ENCODE data around the gene CHP2. TPM values are rescaled to one million over a fixed set of nuclear protein-coding genes. Genes with fewer than 3 reads are reported as not detected.

CHP2 gene
- total and polyA plus RNA-seq, 2 experiments from 2014 or later = not detected

- H3K36me3 ChIP-seq (ENCODE audit: low read depth) = no peaks in the 10 kb centered on the region
- H3K9me2 ChIP-seq (ENCODE audit: insufficient read depth) = no peaks in the 10 kb centered on the region
- H3K9me3 ChIP-seq (ENCODE audit: low read depth) = no peaks in the 10 kb centered on the region
- no peaks in the 10 kb centered on the region for H3K79me2 ChIP-seq (ENCODE audit: insufficient read depth)
- WGBS, 2 experiments (ENCODE audit: low coverage in 1 of 2, low lambda C conversion rate in 2 of 2, missing lambda C conversion rate in 2 of 2) = 4 to 9% methylated on average over 1 of the region's 1 CpG
- no peaks in the 10 kb centered on the region for H3K4me1 ChIP-seq (ENCODE audit: insufficient read depth)
- no peaks in the 10 kb centered on the region; the same call in 1 of the 2 replicates for H3K27me3 ChIP-seq (replicated peaks; ENCODE audit: insufficient read depth)
- no peak overlapping the region for H3K4me2 ChIP-seq (ENCODE audit: unreplicated experiment)
- no peak overlapping the region for H3K27ac ChIP-seq
- in situ Hi-C loops (cut with MboI) = no loop called here
- DNase-seq = no peak
- H2AFZ ChIP-seq = no peak overlapping the region
- no peak overlapping the region for H3K9ac ChIP-seq
- no peak overlapping the region for H3K4me3 ChIP-seq
- H4K20me1 ChIP-seq (ENCODE audit: insufficient read depth) = no peaks in the 10 kb centered on the region
- TF ChIP-seq EZH2phosphoT487 (IDR thresholded peaks at IDR 0.05; ENCODE audit: insufficient read depth, low read depth) (no peak), EZH2 (IDR thresholded peaks at IDR 0.05; ENCODE audit: insufficient read depth, poor library complexity, severe bottlenecking) (no peak)
- H3F3A ChIP-seq (ENCODE audit: insufficient read depth) = no peaks in the 10 kb centered on the region
These were observed 15.3 kb upstream of the CHP2 start for GRCh38 chr16:23739516-23739915.

DNA sequence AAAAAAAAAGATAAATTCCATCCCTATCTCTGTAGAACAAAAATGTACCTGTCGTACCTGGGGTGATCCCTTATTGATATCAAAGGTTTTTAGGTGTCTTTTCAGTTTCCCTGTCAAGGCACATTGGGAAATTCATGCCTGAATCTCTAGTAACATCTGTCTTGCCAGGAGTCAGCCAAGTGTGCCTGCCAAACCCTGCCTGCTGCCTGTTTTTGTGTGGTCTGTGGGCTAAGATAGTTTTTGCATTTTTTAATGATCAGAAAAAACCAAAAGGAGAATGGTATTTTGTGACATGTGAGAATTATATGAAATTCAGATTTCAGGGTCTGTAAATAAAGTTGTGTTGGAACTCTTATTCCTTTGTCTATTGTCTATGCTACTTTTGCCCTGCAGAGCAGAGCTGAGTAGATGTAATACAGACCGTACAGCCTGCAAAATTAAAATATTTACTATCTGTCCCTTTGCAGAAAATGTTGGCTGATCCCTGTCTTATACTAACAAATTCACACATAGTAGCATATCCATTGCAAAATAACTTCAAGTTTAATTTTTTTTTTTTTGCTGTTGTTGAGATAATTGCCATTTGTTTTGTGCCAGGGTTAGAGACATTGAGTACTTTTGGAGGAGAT, 13.0 kb upstream of the CHP2 start:
- Histone ChIP-seq H2AFZ (no peak overlapping the region), H3K9me2 (ENCODE audit: insufficient read depth) (no peaks in the 10 kb centered on the region), H4K20me1 (ENCODE audit: insufficient read depth) (no peaks in the 10 kb centered on the region), H3K27me3 (replicated peaks; ENCODE audit: insufficient read depth) (no peaks in the 10 kb centered on the region; the same call in 1 of the 2 replicates), H3K79me2 (ENCODE audit: insufficient read depth) (no peaks in the 10 kb centered on the region), H3K9me3 (ENCODE audit: low read depth) (no peaks in the 10 kb centered on the region), H3K4me1 (ENCODE audit: insufficient read depth) (no peaks in the 10 kb centered on the region), H3K4me2 (ENCODE audit: unreplicated experiment) (no peak overlapping the region), H3K27ac (no peak overlapping the region), H3F3A (ENCODE audit: insufficient read depth) (no peaks in the 10 kb centered on the region), H3K9ac (no peak overlapping the region), H3K36me3 (ENCODE audit: low read depth) (no peaks in the 10 kb centered on the region), H3K4me3 (no peak overlapping the region)
- DNase-seq = no peak
- in situ Hi-C loops (cut with MboI) = no loop called here
- 4 to 8% methylated on average over 2 of the region's 2 CpGs for WGBS, 2 experiments (ENCODE audit: low coverage in 1 of 2, low lambda C conversion rate in 2 of 2, missing lambda C conversion rate in 2 of 2)
- TF ChIP-seq EZH2 (IDR thresholded peaks at IDR 0.05; ENCODE audit: insufficient read depth, poor library complexity, severe bottlenecking) (no peak), EZH2phosphoT487 (IDR thresholded peaks at IDR 0.05; ENCODE audit: insufficient read depth, low read depth) (no peak)

DNA sequence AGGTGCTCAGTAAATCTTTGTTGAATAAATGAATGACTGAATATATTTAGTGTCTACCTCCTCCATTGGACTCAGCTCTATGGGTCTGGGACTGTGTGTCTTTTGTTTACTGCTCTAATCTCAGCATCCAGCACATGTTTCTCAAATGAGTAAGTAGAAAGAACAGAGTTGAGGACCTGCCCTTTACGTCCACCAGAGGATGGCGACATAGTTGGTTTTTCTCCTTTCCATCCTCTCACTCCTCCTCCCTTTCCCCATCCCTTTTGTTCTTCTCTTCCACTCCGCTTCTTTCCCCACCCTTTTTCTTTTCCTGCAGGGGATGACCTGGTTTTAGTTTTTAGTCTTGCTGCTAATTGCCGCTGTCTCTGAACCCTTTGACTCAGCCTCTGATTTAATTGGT, 12.1 kb upstream of the CHP2 start:
- Histone ChIP-seq H3K9ac (no peak overlapping the region), H4K20me1 (ENCODE audit: insufficient read depth) (no peaks in the 10 kb centered on the region), H3F3A (ENCODE audit: insufficient read depth) (no peaks in the 10 kb centered on the region), H3K36me3 (ENCODE audit: low read depth) (no peaks in the 10 kb centered on the region), H3K27ac (no peak overlapping the region), H3K79me2 (ENCODE audit: insufficient read depth) (no peaks in the 10 kb centered on the region), H3K27me3 (replicated peaks; ENCODE audit: insufficient read depth) (no peaks in the 10 kb centered on the region; the same call in 1 of the 2 replicates), H2AFZ (no peak overlapping the region), H3K9me2 (ENCODE audit: insufficient read depth) (no peaks in the 10 kb centered on the region), H3K4me3 (no peak overlapping the region), H3K4me2 (ENCODE audit: unreplicated experiment) (no peak overlapping the region), H3K9me3 (ENCODE audit: low read depth) (no peaks in the 10 kb centered on the region), H3K4me1 (ENCODE audit: insufficient read depth) (no peaks in the 10 kb centered on the region)
- DNase-seq = no peak
- WGBS, 2 experiments (ENCODE audit: low coverage in 1 of 2, low lambda C conversion rate in 2 of 2, missing lambda C conversion rate in 2 of 2) = 16 to 20% methylated on average over 4 of the region's 4 CpGs
- TF ChIP-seq EZH2phosphoT487 (IDR thresholded peaks at IDR 0.05; ENCODE audit: insufficient read depth, low read depth) (no peak), EZH2 (IDR thresholded peaks at IDR 0.05; ENCODE audit: insufficient read depth, poor library complexity, severe bottlenecking) (no peak)
- in situ Hi-C loops (cut with MboI) = no loop called here

DNA sequence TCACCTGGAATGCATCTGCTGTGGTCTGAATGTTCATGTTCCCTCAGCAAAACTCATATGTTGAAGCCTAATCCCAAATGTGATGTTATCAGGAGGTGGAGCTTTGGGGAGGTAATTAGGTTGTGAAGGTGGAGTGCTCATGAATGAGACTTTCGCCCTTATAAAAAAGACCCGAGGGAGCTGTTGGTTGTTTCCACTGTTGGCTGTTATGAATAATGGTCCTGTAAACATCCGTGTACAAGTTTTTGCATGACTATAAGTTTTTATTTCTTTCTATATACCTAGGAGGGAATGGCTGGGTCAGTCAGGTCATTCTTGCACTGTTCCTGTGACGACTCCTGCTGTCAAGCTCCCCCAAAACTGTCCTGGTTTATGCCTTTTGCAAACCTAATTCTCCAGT, 9.6 kb upstream of the CHP2 start:
- Histone ChIP-seq H3K4me1 (ENCODE audit: insufficient read depth) (no peaks in the 10 kb centered on the region), H3K27ac (no peak overlapping the region), H3F3A (ENCODE audit: insufficient read depth) (no peaks in the 10 kb centered on the region), H3K79me2 (ENCODE audit: insufficient read depth) (no peaks in the 10 kb centered on the region), H3K36me3 (ENCODE audit: low read depth) (no peaks in the 10 kb centered on the region), H3K27me3 (replicated peaks; ENCODE audit: insufficient read depth) (no peaks in the 10 kb centered on the region; the same call in 1 of the 2 replicates), H3K9me2 (ENCODE audit: insufficient read depth) (no peaks in the 10 kb centered on the region), H3K9ac (no peak overlapping the region), H3K9me3 (ENCODE audit: low read depth) (no peaks in the 10 kb centered on the region), H2AFZ (no peak overlapping the region), H3K4me2 (ENCODE audit: unreplicated experiment) (no peak overlapping the region), H4K20me1 (ENCODE audit: insufficient read depth) (no peaks in the 10 kb centered on the region), H3K4me3 (no peak overlapping the region)
- WGBS, 2 experiments (ENCODE audit: low coverage in 1 of 2, low lambda C conversion rate in 2 of 2, missing lambda C conversion rate in 2 of 2) = 33 to 36% methylated on average over 4 of the region's 4 CpGs
- DNase-seq = no peak
- in situ Hi-C loops (cut with MboI) = no loop called here
- TF ChIP-seq EZH2 (IDR thresholded peaks at IDR 0.05; ENCODE audit: insufficient read depth, poor library complexity, severe bottlenecking) = no peak
- no peak for TF ChIP-seq EZH2phosphoT487 (IDR thresholded peaks at IDR 0.05; ENCODE audit: insufficient read depth, low read depth)
